HG03064 (cell line): ENCODE measurements around the gene LARP4B.
A peak's percentile ranks its signal among the peaks of the same experiment; 100 is the strongest.

Source experiments
- ATAC-seq: cut with Tn5 transposase; IDR thresholded peaks from one replicate; pipeline ENCODE4 v1.9.1; 2021; ENCODE audit warnings: low read depth; ENCODE audit not compliant: unreplicated experiment

LARP4B gene

DNA sequence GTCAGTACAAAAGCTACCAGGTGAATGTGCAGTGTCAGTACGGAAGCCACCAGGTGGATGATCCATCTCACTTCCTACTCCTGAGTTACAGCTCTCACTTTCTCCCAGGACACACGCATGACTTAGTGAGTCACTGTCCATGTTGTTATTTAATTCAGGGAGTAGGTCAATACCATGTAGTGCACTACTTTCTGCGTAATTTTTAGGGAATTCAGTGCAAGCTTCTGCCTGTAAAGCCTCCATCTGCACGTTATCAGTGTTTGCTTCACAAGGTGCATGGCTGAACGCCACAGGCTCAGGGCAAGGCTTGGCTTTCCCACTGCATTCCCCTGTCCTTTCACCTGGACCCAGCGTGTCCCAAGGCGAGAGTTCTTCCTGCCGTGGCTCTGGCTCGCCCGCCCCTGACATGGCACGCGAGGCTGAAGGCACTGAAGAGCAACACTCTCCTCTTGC, 59.5 kb downstream of the LARP4B start:
- ATAC-seq = no peak

DNA sequence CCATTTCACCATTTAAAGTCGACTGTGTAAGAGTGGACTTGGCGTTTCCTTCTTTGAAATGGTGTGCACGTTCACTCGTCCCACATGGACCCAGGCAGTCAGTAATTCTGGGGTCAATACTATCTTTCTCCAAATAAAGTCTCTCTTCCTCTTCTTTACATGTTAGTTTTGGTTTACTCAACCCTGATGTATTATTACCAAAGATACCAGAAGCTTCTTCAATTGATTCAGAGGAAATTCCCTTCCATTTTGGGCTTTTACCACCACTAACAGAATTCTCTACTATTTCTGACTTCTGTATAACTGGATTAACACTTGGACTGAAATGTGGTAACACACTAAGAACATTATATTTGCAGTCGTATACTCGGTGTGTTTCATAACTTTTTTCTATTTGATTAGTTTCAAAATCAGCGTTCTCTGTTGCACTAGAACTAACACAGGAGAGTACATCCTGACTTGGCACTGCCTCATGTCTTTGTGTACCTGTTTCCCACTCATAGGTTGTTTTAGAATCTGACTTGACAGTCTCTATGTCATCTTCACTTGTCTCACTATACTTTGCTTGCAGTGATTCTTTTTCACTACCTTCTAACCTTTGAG, 60.8 kb downstream of the LARP4B start:
- no peak for ATAC-seq

DNA sequence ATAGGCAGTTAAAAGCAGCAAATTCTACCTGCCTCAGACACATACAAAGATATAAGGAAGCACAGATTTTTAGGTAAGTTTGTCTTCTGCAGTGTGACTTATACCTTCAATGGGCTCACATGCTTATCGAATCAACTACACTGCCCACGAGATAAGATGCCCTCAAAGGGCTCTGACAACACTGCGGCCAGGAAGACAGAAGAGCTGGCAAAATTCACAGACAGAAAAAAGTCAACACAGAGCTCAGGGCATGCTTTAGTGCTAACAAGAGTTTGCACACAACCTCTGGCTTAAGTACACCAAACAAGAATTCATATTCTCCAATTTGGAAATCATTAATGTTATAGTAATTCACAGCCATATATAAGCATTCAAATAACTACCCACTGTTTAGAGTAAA, 62.3 kb downstream of the LARP4B start:
- ATAC-seq = no peak

DNA sequence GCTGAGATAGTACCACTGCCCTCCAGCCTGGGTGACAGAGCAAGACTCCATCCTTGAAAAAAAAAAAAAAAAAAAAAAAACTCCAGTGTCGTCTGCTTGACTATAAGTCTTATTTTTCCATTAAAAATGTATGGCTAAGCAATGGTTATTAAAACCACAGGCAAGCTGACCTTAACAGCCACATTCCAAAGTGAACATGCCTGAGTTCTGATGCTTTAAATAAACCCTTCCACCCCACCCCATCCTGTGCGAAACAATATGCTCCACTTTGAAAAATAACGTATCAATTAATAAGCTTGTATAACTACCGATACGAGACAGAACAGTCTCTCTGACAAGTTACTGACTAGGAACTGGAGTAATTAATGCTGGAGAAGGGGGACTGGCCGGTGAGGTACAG, 63.7 kb downstream of the LARP4B start:
- ATAC-seq = no peak

- ATAC-seq = no peak
Observed at GRCh38 chr10:866577-866941, 64.9 kb downstream of the LARP4B start.

DNA sequence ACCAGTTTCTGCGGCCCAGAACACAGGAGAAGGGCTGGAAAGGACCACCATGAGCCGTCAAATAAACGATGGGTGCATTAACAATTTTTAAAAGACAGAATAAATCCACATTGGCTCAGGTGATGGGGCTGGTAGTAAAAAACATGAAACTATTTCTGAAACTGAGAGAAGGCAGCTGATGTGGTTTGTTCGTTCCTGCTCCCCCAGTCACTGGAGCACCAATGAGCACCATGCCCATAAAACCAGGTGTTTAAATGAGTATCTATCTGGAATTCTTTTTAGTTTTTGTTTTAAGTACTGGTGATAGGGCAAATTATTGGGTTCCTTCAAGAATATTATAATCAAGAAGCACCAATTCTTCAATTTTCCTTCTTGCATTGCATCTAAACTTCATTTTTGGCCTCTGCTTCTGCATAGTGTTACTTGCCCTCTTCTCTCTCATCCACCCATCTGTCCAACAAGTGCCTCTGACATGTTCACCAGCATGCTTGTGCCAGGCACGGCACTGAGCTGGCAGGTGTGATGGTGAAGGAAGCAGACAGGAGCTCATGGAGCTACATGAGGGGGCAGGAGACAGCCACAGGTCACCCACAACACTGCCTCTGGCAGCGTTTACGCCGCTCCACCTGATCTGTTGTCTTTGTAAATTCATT, 65.5 kb downstream of the LARP4B start:
- no peak for ATAC-seq

DNA sequence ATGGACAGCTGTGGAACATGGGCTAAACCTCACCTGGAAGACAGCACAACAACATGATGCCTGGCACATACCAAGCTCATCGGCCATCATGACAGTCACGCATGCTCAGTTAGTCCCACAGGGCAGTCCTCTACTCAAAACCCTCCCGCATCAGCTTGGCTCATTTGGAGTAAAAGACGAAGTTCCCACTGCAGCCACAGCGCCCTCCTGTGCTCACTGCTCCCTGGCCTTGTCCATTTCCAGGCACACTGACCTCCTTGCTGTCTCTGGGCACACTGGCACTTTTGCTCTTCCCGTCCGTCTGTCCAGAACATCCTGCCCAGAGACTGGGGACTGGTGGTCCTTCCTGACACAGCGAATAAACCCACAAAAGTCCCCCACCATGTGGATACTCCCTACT, 66.2 kb downstream of the LARP4B start:
- ATAC-seq = no peak

DNA sequence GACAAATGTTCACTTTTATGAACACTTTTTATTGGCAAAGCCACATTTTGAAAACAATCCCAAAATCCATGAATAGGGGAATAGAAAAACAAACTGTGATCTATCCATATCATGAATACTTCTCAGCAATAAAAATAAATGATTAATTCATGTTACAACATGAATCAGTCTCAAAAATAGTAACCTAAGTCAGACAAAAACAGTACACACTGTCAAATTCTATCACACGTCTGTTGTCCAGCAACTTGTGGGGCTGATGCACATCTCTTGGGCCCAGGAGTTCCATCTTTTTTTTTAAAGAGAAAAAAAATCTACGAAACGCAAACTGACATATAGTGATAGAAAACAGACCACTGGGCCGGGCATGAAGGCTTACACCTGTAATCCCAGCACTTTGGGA, 71.0 kb downstream of the LARP4B start:
- no peak for ATAC-seq

DNA sequence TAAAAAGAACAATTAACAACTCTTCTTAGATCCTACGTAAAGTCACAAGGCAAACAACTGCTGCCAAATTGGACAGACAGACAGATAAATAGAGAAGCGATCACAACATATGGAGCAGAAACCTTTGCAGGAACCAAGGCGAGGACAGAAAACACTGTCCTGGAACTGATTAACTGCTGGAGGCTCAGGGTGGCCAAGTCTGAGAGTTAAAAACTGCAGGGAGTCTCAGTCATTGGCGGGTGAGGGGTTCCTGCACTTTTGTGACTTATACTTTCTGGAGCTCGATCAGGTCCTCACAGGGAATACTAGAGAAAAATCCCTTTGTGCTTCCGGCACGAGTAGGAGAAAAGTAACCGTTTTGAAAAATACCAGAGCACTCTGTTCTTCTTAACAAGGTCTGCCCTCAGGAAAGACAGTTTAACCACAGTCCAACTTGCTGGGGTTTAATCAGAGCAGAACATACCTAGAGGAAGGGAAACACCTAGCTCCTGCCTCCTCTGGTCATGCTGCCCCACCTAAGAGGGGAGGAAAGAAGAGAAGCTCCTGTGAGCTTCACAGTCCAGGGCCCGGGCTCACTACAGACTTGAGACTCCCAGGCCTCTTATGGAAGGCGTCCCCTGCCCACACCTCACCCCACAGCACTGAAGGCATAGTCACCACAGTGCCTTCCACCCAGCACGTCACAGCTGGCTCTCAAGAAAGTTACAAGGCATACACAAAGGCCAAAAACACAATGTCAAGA, 74.9 kb downstream of the LARP4B start:
- no peak for ATAC-seq

DNA sequence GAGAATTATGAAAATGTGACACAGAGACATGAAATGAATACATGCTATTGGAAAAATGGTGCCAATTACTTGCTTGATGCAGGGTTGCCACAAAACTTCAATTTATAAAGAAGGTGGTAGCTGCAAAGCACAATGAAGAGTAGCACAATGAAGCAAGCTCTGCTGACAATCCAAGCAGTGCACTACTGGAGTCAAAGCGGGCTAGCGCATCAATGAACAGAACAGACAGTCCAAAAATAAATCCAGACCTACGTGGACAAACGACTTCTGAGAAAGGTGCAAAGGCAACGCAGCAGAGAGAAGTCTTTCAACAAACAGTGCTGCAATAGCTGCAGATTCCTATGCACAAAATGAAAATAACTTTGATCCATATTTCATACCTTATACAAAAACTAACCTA, 75.8 kb downstream of the LARP4B start:
- ATAC-seq = no peak

DNA sequence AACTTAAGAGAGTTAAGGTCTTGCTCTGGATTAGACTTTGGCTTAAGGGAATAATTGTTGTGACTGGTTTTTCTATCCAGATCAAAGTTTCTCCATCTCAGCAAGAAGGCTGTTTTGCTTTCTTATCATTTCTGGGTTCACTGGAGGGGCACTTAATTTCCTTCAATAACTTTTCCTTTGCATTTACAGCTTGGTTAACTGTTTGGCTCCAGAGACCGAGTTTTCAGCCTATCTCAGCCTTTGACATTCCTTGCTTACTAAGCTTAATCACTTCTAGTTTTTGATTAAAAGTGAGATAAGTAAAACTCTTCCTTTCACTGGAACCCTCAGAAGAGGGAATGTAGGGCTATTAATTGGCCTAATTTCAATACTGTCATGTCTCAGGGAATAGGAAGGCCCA, 76.4 kb downstream of the LARP4B start:
- ATAC-seq = no peak

DNA sequence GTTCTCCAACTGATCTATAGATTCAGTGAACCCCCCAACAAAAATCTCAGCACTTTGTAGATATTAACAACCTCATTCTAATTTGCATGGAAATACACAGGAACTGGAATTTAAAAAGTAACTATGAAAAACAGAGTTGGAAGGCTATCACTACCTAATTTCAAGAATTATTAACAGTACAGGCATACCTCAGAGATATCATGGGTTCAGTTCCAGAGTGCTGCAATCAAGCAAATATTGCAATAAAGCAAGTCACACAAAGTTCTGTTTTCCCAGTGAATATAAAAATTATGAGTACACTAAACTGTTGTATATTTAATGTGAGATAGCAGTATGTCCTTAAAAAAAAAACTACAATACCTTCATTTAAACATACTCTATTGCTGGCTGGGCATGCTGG, 78.5 kb downstream of the LARP4B start:
- no peak for ATAC-seq

DNA sequence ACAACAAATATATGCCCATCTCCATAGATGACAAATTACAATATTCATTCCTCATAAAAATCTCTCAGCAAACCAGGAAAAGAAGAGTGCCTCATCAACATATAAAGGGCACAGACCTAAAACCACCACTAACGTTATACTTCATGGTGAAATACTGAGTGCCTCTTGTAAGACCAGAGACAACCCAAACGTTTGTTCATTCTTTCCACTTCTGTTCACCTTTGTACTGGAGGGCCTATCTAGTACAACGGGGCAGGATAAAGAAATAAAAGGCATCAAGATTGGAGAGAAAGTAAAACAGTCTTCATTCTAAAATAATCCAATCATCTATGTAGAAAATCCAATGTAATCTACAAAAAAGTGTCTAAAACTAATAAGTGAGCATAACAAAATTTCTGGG, 79.1 kb downstream of the LARP4B start:
- no peak for ATAC-seq

GRCh38 chr10:851901-852300, 79.6 kb downstream of the LARP4B start:
- ATAC-seq = peak; percentile 64

DNA sequence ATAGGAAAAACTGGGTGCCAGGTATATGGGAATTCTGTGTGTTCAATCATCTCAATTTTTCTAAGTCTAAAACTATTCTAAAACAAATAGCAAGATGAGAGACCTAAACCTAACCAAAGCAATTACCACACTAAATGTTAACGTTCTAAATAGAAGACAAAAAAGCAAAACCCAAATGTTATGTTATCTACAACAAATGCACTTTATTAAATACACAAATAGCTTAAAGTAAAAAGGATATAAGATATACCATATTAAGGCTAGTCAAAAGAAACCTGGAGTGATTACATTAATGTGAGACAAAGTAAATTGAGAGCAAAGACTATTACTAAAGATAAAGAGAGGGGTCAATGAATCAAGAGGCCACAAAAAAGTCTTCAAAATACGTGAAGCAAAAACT, 81.4 kb downstream of the LARP4B start:
- ATAC-seq = no peak

DNA sequence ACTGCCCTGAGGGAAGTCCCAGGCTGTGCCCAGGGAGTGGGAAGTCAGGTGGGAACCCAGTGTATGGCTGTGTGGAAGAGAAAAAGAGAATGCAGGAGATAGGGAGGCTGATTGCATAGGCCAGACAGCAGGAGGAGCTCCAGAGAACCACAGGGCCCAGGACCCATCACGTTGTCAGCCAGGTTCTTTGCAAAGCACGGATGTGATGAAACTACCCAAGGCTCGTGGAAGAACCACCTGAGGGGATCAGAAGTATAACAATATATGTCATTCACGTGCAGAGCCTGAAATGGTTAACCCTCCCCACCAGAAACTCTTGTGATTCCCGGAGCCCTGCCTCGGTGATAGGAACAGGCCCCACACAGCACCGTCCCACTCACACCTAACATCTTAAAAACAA, 83.6 kb downstream of the LARP4B start:
- no peak for ATAC-seq

- ATAC-seq = no peak
Observed at GRCh38 chr10:846126-846685, 85.3 kb downstream of the LARP4B start.

- ATAC-seq = no peak
Observed at GRCh38 chr10:845526-845925, 86.0 kb downstream of the LARP4B start.

DNA sequence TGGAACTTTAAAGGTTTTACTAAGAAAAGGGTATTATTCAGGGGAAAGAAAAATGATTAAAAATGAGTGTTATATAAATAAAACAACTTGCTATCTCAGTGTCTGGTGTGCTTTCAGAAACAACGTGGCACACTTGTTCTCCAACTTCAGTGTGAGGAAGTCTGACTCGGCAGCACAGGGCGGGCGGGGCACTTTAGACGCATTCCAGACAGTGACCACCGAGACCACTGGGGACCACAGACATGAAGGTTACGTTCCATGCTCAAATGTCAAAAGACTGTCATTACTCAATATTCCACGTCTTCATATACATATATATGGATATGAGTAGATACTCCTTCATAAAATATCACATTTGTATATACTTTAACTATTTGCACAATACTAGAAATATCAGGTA, 87.0 kb downstream of the LARP4B start:
- ATAC-seq = no peak

DNA sequence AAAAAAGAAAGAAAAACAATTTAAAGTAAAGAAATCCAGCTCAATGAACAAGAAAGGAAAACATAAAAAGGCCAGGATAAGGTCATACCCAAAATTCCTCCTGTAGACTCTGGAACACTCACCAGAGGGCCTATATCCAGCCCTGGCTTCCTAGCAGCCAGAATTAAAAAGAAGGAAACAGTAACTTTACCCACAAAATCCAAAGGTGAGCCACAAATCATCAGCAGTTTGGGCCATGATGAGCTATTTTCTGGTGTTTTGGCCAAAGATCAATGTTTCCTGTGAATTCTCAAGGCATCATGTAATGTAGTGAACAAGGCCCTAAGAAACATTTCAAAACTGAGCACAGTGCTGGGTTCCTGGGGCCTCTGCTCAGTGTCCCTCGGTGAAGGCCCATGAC, 87.8 kb downstream of the LARP4B start:
- ATAC-seq = no peak

GRCh38 chr10:842795-843194, 88.7 kb downstream of the LARP4B start:
- ATAC-seq = no peak

DNA sequence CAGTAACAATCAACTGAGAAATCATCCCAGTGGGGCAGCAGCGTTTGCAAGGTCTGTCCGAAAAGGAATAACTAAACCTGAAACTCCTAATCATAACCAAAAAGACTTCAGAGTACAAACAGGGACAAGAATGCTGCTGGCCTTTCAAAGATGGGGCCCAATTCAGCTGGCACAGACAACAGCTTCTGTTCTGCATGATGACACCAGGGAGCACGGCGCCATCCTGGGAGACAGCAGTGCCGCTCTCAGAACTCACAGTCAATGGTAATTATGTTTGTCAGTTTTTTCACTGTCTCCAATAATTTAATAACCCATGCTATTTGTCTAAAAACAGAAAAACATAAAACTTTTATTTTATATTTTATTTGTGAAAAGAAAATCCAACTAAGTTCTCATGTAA, 90.0 kb downstream of the LARP4B start:
- ATAC-seq = no peak
